ENCODE measurements around the gene PTPRT. TPM values are rescaled to one million over a fixed set of nuclear protein-coding genes. Genes with fewer than 3 reads are reported as not detected.

The PTPRT gene
- total and polyA plus RNA-seq, 2 donors (not counting 1 experiment from before 2014, with no cell fraction given): not detected

GRCh38 chr20:42895020-42895419, 294.7 kb downstream of the PTPRT start:
- Histone ChIP-seq H3K79me2 (ENCODE audit: control insufficient read depth, insufficient read depth, low read length) (no peaks in the 10 kb centered on the region), H3K9me3 (ENCODE audit: control insufficient read depth, insufficient read depth, low read depth, low read length) (no peaks in the 10 kb centered on the region), H3K4me3 (replicated peaks in 1 of 4; ENCODE audit: control extremely low read depth in 1 of 4, insufficient read depth in 1 of 4, low read depth in 3 of 4, low read length in 4 of 4) (no peak overlapping the region), H3K4me1 (ENCODE audit: control insufficient read depth, extremely low read depth, insufficient read depth, low read length) (no peaks in the 10 kb centered on the region), H3K9ac (ENCODE audit: insufficient read depth, low read length) (no peak overlapping the region), H2AFZ (ENCODE audit: low read length) (no peak overlapping the region), H3K27ac (ENCODE audit: insufficient read depth, low read length) (no peak overlapping the region), H3K27me3 (ENCODE audit: control insufficient read depth, insufficient read depth, low read length) (no peaks in the 10 kb centered on the region), H3K4me2 (ENCODE audit: extremely low read depth, insufficient read depth, low read length) (no peak overlapping the region), H3K36me3 (ENCODE audit: control insufficient read depth, insufficient read depth, low read length) (no peaks in the 10 kb centered on the region), H4K20me1 (ENCODE audit: control insufficient read depth, extremely low read depth, insufficient read depth, low read length) (no peaks in the 10 kb centered on the region)
- DNase-seq (ENCODE audit: low read depth in 2 of 2): no peak
- TF ChIP-seq CTCF (conservative IDR thresholded peaks at IDR 0.05 in 1 of 2, IDR thresholded peaks at IDR 0.05 in 1 of 2; ENCODE audit: low read depth in 1 of 2, low read length in 2 of 2) (no peak), EZH2 (IDR thresholded peaks at IDR 0.05; ENCODE audit: low read length, missing control alignments) (no peak)

- no peaks in the 10 kb centered on the region for H3K36me3 ChIP-seq (ENCODE audit: control insufficient read depth, insufficient read depth, low read length)
- TF ChIP-seq CTCF (conservative IDR thresholded peaks at IDR 0.05 in 1 of 2, IDR thresholded peaks at IDR 0.05 in 1 of 2; ENCODE audit: low read depth in 1 of 2, low read length in 2 of 2) (no peak), EZH2 (IDR thresholded peaks at IDR 0.05; ENCODE audit: low read length, missing control alignments) (no peak)
- no peak overlapping the region for H3K4me3 ChIP-seq (replicated peaks in 1 of 4; ENCODE audit: control extremely low read depth in 1 of 4, insufficient read depth in 1 of 4, low read depth in 3 of 4, low read length in 4 of 4)
Observed at GRCh38 chr20:42894483-42894882, 295.2 kb downstream of the PTPRT start.

GRCh38 chr20:42889517-42889916, 300.2 kb downstream of the PTPRT start:
- H2AFZ ChIP-seq (ENCODE audit: low read length): no peak overlapping the region

More at GRCh38 chr20:42894483-42894882, 295.2 kb downstream of the PTPRT start:
- no peaks in the 10 kb centered on the region for H4K20me1 ChIP-seq (ENCODE audit: control insufficient read depth, extremely low read depth, insufficient read depth, low read length)
- no peaks in the 10 kb centered on the region for H3K9me3 ChIP-seq (ENCODE audit: control insufficient read depth, insufficient read depth, low read depth, low read length)
- no peaks in the 10 kb centered on the region for H3K4me1 ChIP-seq (ENCODE audit: control insufficient read depth, extremely low read depth, insufficient read depth, low read length)
- no peaks in the 10 kb centered on the region for H3K27me3 ChIP-seq (ENCODE audit: control insufficient read depth, insufficient read depth, low read length)
- no peak overlapping the region for H3K27ac ChIP-seq (ENCODE audit: insufficient read depth, low read length)
- no peak overlapping the region for H3K9ac ChIP-seq (ENCODE audit: insufficient read depth, low read length)
- no peak overlapping the region for H3K4me2 ChIP-seq (ENCODE audit: extremely low read depth, insufficient read depth, low read length)
- DNase-seq (ENCODE audit: low read depth in 2 of 2): no peak
- H3K79me2 ChIP-seq (ENCODE audit: control insufficient read depth, insufficient read depth, low read length): no peaks in the 10 kb centered on the region
- no peak overlapping the region for H2AFZ ChIP-seq (ENCODE audit: low read length)

More at GRCh38 chr20:42889517-42889916, 300.2 kb downstream of the PTPRT start:
- no peaks in the 10 kb centered on the region for H4K20me1 ChIP-seq (ENCODE audit: control insufficient read depth, extremely low read depth, insufficient read depth, low read length)
- no peak overlapping the region for H3K4me2 ChIP-seq (ENCODE audit: extremely low read depth, insufficient read depth, low read length)
- no peaks in the 10 kb centered on the region for H3K36me3 ChIP-seq (ENCODE audit: control insufficient read depth, insufficient read depth, low read length)
- H3K4me3 ChIP-seq (replicated peaks in 1 of 4; ENCODE audit: control extremely low read depth in 1 of 4, insufficient read depth in 1 of 4, low read depth in 3 of 4, low read length in 4 of 4): no peak overlapping the region
- no peaks in the 10 kb centered on the region for H3K9me3 ChIP-seq (ENCODE audit: control insufficient read depth, insufficient read depth, low read depth, low read length)
- no peaks in the 10 kb centered on the region for H3K4me1 ChIP-seq (ENCODE audit: control insufficient read depth, extremely low read depth, insufficient read depth, low read length)
- no peaks in the 10 kb centered on the region for H3K27me3 ChIP-seq (ENCODE audit: control insufficient read depth, insufficient read depth, low read length)
- H3K27ac ChIP-seq (ENCODE audit: insufficient read depth, low read length): no peak overlapping the region
- no peaks in the 10 kb centered on the region for H3K79me2 ChIP-seq (ENCODE audit: control insufficient read depth, insufficient read depth, low read length)
- H3K9ac ChIP-seq (ENCODE audit: insufficient read depth, low read length): no peak overlapping the region
- no peak for DNase-seq (ENCODE audit: low read depth in 2 of 2)
- no peak for TF ChIP-seq EZH2 (IDR thresholded peaks at IDR 0.05; ENCODE audit: low read length, missing control alignments)
- TF ChIP-seq CTCF (conservative IDR thresholded peaks at IDR 0.05 in 1 of 2, IDR thresholded peaks at IDR 0.05 in 1 of 2; ENCODE audit: low read depth in 1 of 2, low read length in 2 of 2): no peak
